Uterus (tissue), 4 donors: Measurements from ENCODE around the gene SDK2. TPM values are rescaled to one million over a fixed set of nuclear protein-coding genes. Genes with fewer than 3 reads are reported as not detected.

Experiments used
- DNase-seq, 2 donors: peaks; one replicate each; pipeline ENCODE4 v3.0.0-alpha.2; 2019 to 2020
- H3K27ac ChIP-seq, 2 donors: fragments of 200-600 bp; sonication (generic); 1 replicate in 1 of 2; 2 replicates in 1 of 2; pipeline ENCODE4 v1.5.1; 2016 to 2018
- H3K27me3 ChIP-seq, 2 donors: fragments of 200-600 bp; sonication (generic); one replicate each; pipeline ENCODE4 v1.5.1; 2018 to 2019; ENCODE audit warnings: control low read depth in 1 of 2
- H3K36me3 ChIP-seq, 2 donors: fragments of 200-600 bp; sonication (generic); one replicate each; pipeline ENCODE4 v1.5.1; 2019; ENCODE audit warnings: control low read depth in 1 of 2
- H3K4me1 ChIP-seq, 2 donors: fragments of 200-600 bp; sonication (generic); one replicate each; pipeline ENCODE4 v1.5.1; 2018 to 2019; ENCODE audit warnings: control low read depth in 1 of 2
- H3K4me3 ChIP-seq, 2 donors: fragments of 200-600 bp; sonication (generic); 1 replicate in 1 of 2; 2 replicates in 1 of 2; pipeline ENCODE4 v1.5.1; 2018 to 2019; ENCODE audit warnings: mild to moderate bottlenecking in 1 of 2
- H3K9me3 ChIP-seq, 2 donors: fragments of 200-600 bp; sonication (generic); one replicate each; pipeline ENCODE4 v1.5.1; 2019; ENCODE audit warnings: control low read depth in 1 of 2
- CTCF ChIP-seq, 4 experiments: fragments of 200-600 bp in 2 of 4; fragments of 450-650 bp in 2 of 4; sonication (generic) in 2 of 4; IDR thresholded peaks; one replicate each; pipeline ENCODE4 v1.5.1; 2016 to 2019; ENCODE audit warnings: antibody characterized with exemption in 4 of 4, mild to moderate bottlenecking in 2 of 4, moderate library complexity in 1 of 4
- POLR2A ChIP-seq, 2 donors: fragments of 450-650 bp; IDR thresholded peaks; one replicate each; pipeline ENCODE4 v1.6.1; 2016; ENCODE audit warnings: antibody characterized with exemption in 2 of 2, mild to moderate bottlenecking in 1 of 2, moderate library complexity in 1 of 2
- intact Hi-C: fragments of 100-400 bp; cut with DNase I; formaldehyde crosslinking; loops from one replicate; pipeline ENCODE4 v1.15.1; 2023; ENCODE audit warnings: low total_unique reads
- total RNA-seq, 4 donors: library from RNA; depleted of rRNA in 3 of 4; stranded (reverse); fragments of >200 nt in 3 of 4; gene quantifications; one replicate each; pipeline versions ENCODE4 v1.1.0 to v1.2.4, GENCODE V29; 2014 to 2023
- donor health status: DM: yes; HTN: yes; CAD: no.

Gene SDK2
- total RNA-seq, 4 donors from 2014 or later = 1.1 to 5.0 TPM; not detected in 2

GRCh38 chr17:73411313-73411747, 232.9 kb downstream of the SDK2 start:
- no peak overlapping the region for H3K4me3 ChIP-seq
- peak overlapping the region in 1 of 2 donors; percentile 24 for H3K27ac ChIP-seq
- intact Hi-C loops = no loop called here
- TF ChIP-seq POLR2A (IDR thresholded peaks at IDR 0.05) (no peak), CTCF (IDR thresholded peaks at IDR 0.05) (no peak)
- peaks cover 0 to 4% of the 10 kb centered on the region in 2 donors for H3K4me1 ChIP-seq
- H3K9me3 ChIP-seq = no peaks in the 10 kb centered on the region
- DNase-seq = peak in 1 of 2 donors; percentile 34
- no peaks in the 10 kb centered on the region for H3K36me3 ChIP-seq
- no peaks in the 10 kb centered on the region for H3K27me3 ChIP-seq

GRCh38 chr17:73410586-73411312, 233.5 kb downstream of the SDK2 start:
- no peak for DNase-seq

GRCh38 chr17:73404246-73404645, 240.0 kb downstream of the SDK2 start:
- Histone ChIP-seq H3K4me1 (no peaks in the 10 kb centered on the region), H3K9me3 (no peaks in the 10 kb centered on the region), H3K4me3 (no peak overlapping the region), H3K36me3 (no peaks in the 10 kb centered on the region), H3K27me3 (no peaks in the 10 kb centered on the region), H3K27ac (no peak overlapping the region)
- intact Hi-C loops = no loop called here
- no peak for DNase-seq
- TF ChIP-seq CTCF (IDR thresholded peaks at IDR 0.05) (no peak), POLR2A (IDR thresholded peaks at IDR 0.05) (no peak)

More at GRCh38 chr17:73410586-73411312, 233.5 kb downstream of the SDK2 start:
- no peak for TF ChIP-seq POLR2A (IDR thresholded peaks at IDR 0.05)
- TF ChIP-seq CTCF (IDR thresholded peaks at IDR 0.05) = no peak
- H3K36me3 ChIP-seq = no peaks in the 10 kb centered on the region
- peaks cover 0 to 4% of the 10 kb centered on the region in 2 donors for H3K4me1 ChIP-seq
- no peaks in the 10 kb centered on the region for H3K9me3 ChIP-seq
- no peaks in the 10 kb centered on the region for H3K27me3 ChIP-seq
- H3K27ac ChIP-seq = peak overlapping the region in 1 of 2 donors; percentile 24
- intact Hi-C loops = no loop called here
- H3K4me3 ChIP-seq = no peak overlapping the region

- no peak for DNase-seq
- Histone ChIP-seq H3K36me3 (no peaks in the 10 kb centered on the region), H3K9me3 (no peaks in the 10 kb centered on the region), H3K4me3 (no peak overlapping the region), H3K27ac (no peak overlapping the region), H3K27me3 (no peaks in the 10 kb centered on the region), H3K4me1 (no peaks in the 10 kb centered on the region)
- intact Hi-C loops = no loop called here
- TF ChIP-seq POLR2A (IDR thresholded peaks at IDR 0.05) = no peak
- TF ChIP-seq CTCF (IDR thresholded peaks at IDR 0.05) = no peak
Measured at GRCh38 chr17:73402466-73402865, 241.8 kb downstream of the SDK2 start.

GRCh38 chr17:73401911-73402310, 242.3 kb downstream of the SDK2 start:
- no peaks in the 10 kb centered on the region for H3K4me1 ChIP-seq
- H3K9me3 ChIP-seq = no peaks in the 10 kb centered on the region
- H3K4me3 ChIP-seq = no peak overlapping the region
- TF ChIP-seq CTCF (IDR thresholded peaks at IDR 0.05) (no peak), POLR2A (IDR thresholded peaks at IDR 0.05) (no peak)
- no peak overlapping the region for H3K27ac ChIP-seq
- no peak for DNase-seq
- no peaks in the 10 kb centered on the region for H3K27me3 ChIP-seq
- intact Hi-C loops = no loop called here
- H3K36me3 ChIP-seq = no peaks in the 10 kb centered on the region
